ENCODE results near the gene YY2.
"Not testable (repeated sequence)": the region's sequence is repeated elsewhere in the genome, so short reads cannot be mapped to it uniquely, and the experiment has no call there.

- not testable (repeated sequence) for TF ChIP-seq POLR2AphosphoS5, CTCF (IDR thresholded peaks at IDR 0.05)
These were observed 35.6 kb upstream of the YY2 start for GRCh38 chrX:21820170-21820569.

All from stomach (tissue), 4 donors.